ENCODE data around the gene PROZ. TPM values are rescaled to one million over a fixed set of nuclear protein-coding genes. Genes with fewer than 3 reads are reported as not detected.

Gene PROZ
- total and polyA plus RNA-seq, 2 of the 13 experiments (the other 11 are each of a cell fraction or from before 2014, with no cell fraction given) = 5.6 to 22.5 TPM

DNA sequence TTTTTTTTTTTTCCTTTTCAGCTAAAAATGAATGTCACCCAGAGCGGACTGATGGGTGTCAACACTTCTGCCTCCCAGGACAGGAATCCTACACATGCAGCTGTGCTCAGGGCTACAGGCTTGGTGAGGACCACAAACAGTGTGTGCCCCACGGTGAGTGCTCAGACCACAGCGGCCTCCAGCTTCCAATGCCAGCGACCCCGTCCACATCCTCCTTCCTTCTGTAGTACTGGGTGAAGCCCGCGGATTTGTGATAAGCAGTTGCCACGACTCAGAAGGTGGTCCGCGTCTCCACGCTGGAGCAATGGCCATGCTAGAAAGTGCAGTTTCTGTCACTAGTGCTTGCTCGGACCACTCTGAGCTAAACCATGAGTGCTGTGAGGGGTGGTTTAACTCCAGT is 6.0 kb downstream of the PROZ start:
- Histone ChIP-seq H3K4me2 (ENCODE audit: low read depth, low read length) (no peak overlapping the region), H3K4me3 (replicated peaks in 1 of 3; ENCODE audit: insufficient read depth in 1 of 3, low read depth in 2 of 3, low read length in 3 of 3) (no peak overlapping the region), H3K27ac (ENCODE audit: extremely low read length, insufficient read depth, low read length) (no peak overlapping the region), H3K27me3 (ENCODE audit: control insufficient read depth in 1 of 2, insufficient read depth in 2 of 2, low read length in 2 of 2) (no peaks in the 10 kb centered on the region), H3K4me1 (ENCODE audit: insufficient read depth, low read length) (peaks cover 19% of the 10 kb centered on the region), H3K9ac (ENCODE audit: insufficient read depth, low read depth, low read length) (no peak overlapping the region), H3K36me3 (replicated peaks in 1 of 2; ENCODE audit: control insufficient read depth in 1 of 2, insufficient read depth in 2 of 2, low read length in 2 of 2) (no peaks in the 10 kb centered on the region; a peak in 1 of 5 replicates), H3K9me3 (ENCODE audit: low read length) (no peaks in the 10 kb centered on the region), H2AFZ (ENCODE audit: low read length) (no peak overlapping the region), H4K20me1 (ENCODE audit: insufficient read depth, low read length) (no peaks in the 10 kb centered on the region), H3K79me2 (ENCODE audit: insufficient read depth, low read length) (no peaks in the 10 kb centered on the region)
- 93% methylated on average over 12 of the region's 12 CpGs for WGBS (ENCODE audit: low lambda C conversion rate)
- FAIRE-seq (no peak), DNase-seq (ENCODE audit: low spot score) (no peak), ATAC-seq (no peak)
- TF ChIP-seq, protein P1, sequence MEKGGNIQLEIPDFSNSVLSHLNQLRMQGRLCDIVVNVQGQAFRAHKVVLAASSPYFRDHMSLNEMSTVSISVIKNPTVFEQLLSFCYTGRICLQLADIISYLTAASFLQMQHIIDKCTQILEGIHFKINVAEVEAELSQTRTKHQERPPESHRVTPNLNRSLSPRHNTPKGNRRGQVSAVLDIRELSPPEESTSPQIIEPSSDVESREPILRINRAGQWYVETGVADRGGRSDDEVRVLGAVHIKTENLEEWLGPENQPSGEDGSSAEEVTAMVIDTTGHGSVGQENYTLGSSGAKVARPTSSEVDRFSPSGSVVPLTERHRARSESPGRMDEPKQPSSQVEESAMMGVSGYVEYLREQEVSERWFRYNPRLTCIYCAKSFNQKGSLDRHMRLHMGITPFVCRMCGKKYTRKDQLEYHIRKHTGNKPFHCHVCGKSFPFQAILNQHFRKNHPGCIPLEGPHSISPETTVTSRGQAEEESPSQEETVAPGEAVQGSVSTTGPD (CRISPR knock-in tag; IDR thresholded peaks at IDR 0.05) = no peak
- no peak for TF ChIP-seq NFIB (CRISPR knock-in tag; IDR thresholded peaks at IDR 0.05; ENCODE audit: borderline replicate concordance)
- no peak for TF ChIP-seq HNRNPUL1 (IDR thresholded peaks at IDR 0.05; ENCODE audit: low read depth, low read length)
- TF ChIP-seq CSRNP1 (CRISPR knock-in tag; IDR thresholded peaks at IDR 0.05) = no peak
- TF ChIP-seq RARA (CRISPR knock-in tag; IDR thresholded peaks at IDR 0.05) = no peak
- TF ChIP-seq, protein P2, sequence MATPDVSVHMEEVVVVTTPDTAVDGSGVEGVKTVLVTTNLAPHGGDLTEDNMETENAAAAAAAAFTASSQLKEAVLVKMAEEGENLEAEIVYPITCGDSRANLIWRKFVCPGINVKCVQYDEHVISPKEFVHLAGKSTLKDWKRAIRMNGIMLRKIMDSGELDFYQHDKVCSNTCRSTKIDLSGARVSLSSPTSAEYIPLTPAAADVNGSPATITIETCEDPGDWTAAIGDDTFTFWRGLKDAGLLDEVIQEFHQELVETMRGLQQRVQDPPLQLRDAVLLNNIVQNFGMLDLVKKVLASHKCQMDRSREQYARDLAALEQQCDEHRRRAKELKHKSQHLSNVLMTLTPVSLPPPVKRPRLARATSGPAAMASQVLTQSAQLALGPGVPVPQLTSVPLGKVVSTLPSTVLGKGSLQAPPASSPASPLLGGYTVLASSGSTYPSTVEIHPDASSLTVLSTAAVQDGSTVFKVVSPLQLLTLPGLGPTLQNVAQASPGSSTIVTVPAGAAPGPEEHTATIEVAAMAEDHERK (CRISPR knock-in tag; IDR thresholded peaks at IDR 0.05; ENCODE audit: low read depth) = no peak
- TF ChIP-seq ZFX (CRISPR knock-in tag; IDR thresholded peaks at IDR 0.05; ENCODE audit: low read depth) = no peak
- TF ChIP-seq ZFP36L1 (CRISPR knock-in tag; IDR thresholded peaks at IDR 0.05) = no peak
- no peak for TF ChIP-seq FOXK2 (IDR thresholded peaks at IDR 0.05)
- TF ChIP-seq ONECUT2 (CRISPR knock-in tag; IDR thresholded peaks at IDR 0.05) = no peak
- no peak for TF ChIP-seq MTF1 (CRISPR knock-in tag; IDR thresholded peaks at IDR 0.05)
- TF ChIP-seq NCOA2 (CRISPR knock-in tag; IDR thresholded peaks at IDR 0.05) = no peak
- TF ChIP-seq ZNF879 (CRISPR knock-in tag; IDR thresholded peaks at IDR 0.05) = no peak
- no peak for TF ChIP-seq ZNF749 (CRISPR knock-in tag; IDR thresholded peaks at IDR 0.05; ENCODE audit: borderline replicate concordance)
- TF ChIP-seq MATR3 (CRISPR knock-in tag; IDR thresholded peaks at IDR 0.05) = no peak
- TF ChIP-seq PREB (CRISPR knock-in tag; IDR thresholded peaks at IDR 0.05) = no peak
- TF ChIP-seq ELF4 (CRISPR knock-in tag; IDR thresholded peaks at IDR 0.05; ENCODE audit: borderline replicate concordance) = no peak
- no peak for TF ChIP-seq GABPB1 (CRISPR knock-in tag; IDR thresholded peaks at IDR 0.05)
- TF ChIP-seq SRSF1 (optimal IDR thresholded peaks at IDR 0.05; ENCODE audit: low read depth, low read length) = no peak
- intact Hi-C loops (cut with micrococcal nuclease; ENCODE audit: unreplicated experiment) = no loop called here
- no TSS peak for BruUV-seq (replicated peaks)
- in situ Hi-C loops (cut with HindIII; ENCODE audit: extremely low pct_ligation_motif_present, low pct_unique_long_range_greater_than_20kb) = no loop called here
- ChIA-PET CTCF (ENCODE audit: low intra/inter-chr PET ratio, low total read pairs) (no interaction called here), POLR2A (no interaction called here)

All from HepG2 (cell line).